HL-60/S4 treated with retinoic acid at 250 ng/mL for 4 days and 3 days (cell line): ENCODE measurements around the gene TBCK.

Source experiments
- in situ Hi-C: fragments of 300-500 bp; cut with MboI; formaldehyde crosslinking; loops from 2 replicates; pipeline ENCODE4 v1.7.0; 2022; ENCODE audit warnings: low sequenced_read_pairs

TBCK gene

DNA sequence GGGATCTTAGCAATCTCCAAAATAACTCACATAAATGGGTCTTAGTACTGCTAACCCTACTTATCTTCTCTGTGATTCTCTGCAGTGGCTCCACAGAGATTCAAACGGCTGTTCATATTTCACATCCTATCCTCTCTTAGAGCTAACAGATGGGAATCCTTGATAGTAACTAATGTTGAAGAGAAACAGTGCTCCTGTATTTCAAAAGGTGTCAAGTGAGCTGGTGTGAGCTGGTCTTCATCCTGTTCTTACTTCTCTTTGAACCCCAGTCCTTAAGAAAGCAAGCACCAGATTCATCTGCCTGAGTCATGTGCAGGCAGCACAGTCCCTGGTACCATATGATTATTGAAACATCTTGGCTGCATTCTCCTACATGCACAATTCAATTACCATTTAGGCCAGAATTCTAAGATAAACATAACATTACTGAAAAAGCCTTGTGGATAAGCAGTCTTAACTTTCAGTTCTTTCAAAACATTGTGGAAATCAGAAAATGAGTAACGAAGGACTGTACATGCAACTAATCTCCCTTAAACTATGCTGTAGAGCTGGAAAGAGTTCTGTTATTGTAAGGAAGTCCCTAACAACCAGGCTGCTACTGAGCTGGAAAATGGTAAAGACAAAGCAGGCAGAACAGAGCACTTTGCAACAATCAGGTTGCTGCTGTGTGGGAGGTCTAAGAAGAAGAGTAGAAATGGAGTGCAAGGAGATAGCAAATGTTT is 267.6 kb downstream of the TBCK start:
- in situ Hi-C loops, result no loop called here

DNA sequence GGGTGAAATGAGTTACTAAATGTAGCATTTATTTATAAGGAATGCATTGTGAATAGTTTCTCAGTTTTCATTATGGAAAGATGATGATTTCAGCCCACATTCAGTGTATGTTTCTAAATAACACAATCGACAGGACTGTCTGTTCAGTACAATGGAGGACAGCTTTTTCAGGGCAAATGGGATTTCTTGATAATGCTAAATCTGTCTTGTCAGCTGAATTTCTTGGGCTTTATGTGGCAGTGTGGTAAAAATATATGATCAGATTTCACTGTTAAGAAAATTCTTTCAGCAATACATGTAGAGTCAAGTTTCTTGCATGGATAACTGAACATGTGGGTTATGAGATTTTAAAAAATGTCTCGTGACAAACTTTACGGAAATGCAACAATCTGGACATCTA is 269.9 kb downstream of the TBCK start:
- in situ Hi-C loops, result no loop called here

DNA sequence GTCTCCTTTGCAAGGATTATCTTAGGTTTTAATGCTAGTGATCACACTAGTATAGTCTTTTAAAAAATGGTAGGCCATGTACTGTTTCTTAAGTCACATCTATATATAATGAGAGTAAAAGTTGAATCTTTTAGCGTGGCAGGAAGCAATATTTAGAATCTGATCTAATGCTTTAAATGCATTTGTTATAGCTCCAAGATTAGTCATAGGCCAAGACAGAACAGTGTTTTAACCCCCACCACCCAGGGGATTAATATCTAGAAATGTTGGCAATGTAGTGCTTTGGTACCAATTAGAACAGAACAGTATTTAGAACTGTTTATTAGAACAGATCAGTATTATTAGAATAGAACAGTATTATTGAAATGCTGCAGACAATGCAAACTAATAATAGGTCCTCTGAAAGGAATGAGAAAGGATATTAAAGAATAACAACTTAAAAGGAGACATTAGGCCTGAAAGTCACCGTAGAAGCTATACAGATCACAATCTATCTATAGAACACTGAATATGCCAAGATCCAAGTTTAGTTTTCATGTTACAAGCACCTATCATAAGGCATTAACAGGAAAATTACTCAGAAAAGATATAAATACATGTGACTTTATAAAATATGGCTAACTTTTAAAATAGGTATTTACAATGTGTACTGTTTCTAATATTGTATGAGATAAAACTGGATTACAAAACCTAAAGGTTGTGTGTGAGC is 274.6 kb downstream of the TBCK start:
- in situ Hi-C loops, result no loop called here

DNA sequence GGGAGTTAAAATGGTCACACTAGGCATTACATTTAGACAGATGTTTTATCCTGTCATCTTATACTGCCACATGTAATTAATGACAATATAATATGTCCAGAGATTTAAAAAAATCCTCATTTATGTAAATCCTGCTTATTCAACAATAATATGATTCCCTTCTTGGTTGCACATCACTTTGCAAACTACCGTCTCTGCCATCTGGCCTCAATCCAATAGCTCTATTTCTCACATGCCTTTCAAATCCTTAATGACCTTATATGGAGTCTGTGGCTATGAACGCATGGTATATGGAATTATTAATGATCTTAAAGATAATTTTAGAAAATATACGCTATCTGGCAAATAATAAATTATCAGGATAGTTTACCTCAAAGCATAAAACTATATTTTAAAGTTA is 276.2 kb downstream of the TBCK start:
- in situ Hi-C loops, result no loop called here

DNA sequence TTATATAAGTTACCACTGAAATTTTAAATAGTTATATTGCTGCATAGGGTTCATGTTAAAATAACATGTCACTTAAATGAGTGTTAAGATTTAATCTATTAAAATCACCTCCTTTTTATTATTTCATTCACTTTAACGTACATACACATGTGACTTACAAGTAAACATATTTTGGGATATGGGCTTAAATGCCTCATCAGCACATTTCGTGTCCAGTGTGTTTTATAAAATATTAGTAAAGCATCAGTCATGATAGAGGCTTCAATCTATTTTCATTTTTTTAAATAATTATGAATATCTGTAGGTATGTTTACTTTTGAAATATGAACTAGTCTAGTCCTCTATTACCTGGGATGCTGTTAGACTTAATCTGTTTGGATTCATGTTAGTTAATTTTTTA is 277.1 kb downstream of the TBCK start:
- in situ Hi-C loops, result no loop called here

DNA sequence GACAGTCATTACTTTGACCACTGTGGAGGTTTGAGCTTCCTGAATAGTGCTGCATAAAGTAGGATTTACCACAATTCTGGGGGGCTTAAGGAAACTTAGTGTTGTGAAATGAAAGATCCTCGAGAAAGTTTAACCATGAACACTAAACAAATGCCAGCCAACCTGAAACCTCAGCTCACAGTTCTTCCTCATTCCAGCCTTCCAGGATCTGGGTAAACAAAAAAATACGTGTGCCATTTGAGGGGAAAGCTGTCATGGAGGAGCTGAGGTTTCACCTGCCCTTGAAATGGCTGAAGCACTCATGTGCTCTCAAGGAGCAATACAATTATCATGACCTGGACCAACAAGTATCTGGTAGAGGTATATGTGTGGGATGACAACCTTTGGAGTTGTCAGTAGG is 278.0 kb downstream of the TBCK start:
- in situ Hi-C loops, result no loop called here

DNA sequence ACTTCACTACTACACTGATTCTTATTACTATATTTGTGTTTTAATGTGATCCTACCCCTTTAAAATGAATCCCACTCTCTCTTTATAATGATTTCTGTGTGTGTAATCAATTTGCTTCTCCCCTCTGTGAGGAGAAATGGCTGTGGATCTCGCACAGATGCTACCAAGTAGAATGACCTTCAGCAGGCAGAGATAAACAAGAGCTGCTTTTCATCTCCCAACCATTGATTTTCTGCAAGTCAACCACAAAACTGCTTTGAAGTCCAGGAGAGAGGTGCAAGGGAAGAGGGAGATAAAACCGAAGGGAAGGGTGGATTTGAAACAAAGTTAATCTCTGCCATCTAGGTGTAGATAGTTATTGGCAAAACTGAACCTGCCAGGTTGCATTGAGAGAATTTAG is 279.2 kb downstream of the TBCK start:
- in situ Hi-C loops, result no loop called here

DNA sequence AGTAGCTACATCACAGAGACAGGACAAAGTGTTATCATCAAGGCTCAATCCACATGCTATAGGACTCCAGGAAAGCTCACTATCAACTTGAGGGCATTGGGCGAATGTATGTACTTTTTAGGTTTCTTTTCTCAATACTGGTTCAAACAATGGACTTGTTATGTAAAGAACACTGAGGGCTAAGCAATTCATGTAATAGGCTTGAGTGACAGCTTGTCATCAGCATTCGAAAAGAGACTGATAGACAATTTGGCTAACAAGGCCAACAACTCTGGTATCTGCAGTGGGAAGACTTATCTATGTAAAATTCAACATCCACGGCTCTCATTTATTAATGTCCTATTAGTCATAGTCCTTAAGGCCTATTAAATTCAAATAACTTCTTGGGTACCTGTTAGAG is 279.7 kb downstream of the TBCK start:
- in situ Hi-C loops, result no loop called here

DNA sequence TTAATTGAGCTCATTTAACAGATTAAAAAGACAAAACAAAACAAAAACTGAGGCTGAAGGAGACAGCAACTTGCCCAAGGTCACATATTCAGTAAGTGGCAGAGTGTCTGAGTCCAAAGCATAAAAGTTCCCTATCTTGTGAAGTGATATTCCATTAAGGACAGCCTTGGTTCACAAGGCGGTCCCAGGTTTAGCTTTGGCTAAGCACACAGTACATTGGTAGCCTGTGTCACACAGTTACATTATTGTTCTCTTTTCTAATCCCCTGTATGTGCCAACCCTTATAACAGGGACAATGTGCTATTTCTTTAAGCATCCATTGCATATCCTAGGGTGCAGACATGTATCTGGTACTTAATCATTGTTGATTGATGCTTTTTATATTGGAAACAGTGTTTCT is 280.8 kb downstream of the TBCK start:
- in situ Hi-C loops, result no loop called here

DNA sequence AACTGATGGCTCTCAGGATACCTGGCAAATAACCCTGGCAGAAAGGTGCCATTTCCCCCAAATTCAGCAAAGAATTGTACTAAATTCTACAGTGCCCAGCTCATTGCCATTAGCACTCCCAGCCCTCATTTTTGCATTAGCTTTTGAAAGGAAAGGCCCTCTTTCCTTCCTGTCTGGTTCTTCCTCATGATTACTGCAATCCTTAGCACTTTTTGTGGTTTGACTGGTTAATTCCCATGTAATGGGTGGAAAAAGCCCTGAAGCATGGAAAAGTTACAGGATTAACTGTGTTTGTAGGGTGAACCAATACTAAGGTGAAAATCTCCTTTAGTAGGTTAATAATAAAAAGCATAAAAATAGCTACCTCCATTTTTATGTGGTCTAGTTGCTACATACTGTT is 281.3 kb downstream of the TBCK start:
- in situ Hi-C loops, result no loop called here

DNA sequence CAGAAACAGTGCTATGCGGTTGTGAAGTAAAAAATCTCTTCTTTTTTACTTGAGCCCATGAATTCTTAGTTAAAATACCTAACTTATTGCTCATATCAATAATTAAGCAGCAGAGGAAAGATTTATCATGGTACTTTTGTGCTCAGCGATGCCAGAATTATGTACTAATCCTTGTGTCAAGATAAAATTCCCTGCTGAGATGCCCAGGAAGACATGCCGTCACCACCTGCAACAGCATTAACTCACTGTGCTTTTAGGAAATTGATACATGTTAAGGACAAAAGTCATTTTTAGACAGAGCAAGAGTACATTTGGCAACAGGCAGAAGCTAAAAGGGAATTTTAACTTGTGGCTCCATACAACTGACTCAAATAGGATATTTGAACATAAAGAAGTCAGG is 281.8 kb downstream of the TBCK start:
- in situ Hi-C loops, result no loop called here

DNA sequence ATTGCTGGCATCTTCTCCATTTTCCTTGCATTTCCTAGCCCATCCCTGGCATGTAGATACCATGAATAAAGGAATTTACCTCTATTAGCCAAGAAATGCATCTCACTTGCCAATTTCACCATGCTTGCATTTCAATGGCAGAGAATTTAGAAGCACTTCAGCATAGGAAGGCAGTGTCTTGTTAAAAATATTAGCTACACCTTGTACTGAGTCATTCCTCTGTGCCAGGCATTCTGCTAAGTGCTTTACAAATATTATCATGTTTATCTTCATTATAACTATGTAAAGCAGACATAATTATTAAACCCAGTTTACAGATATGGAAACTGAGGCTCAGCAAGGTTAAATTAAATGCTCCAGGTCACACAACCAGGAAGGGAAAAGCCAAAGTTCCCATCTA is 282.5 kb downstream of the TBCK start:
- in situ Hi-C loops, result no loop called here

DNA sequence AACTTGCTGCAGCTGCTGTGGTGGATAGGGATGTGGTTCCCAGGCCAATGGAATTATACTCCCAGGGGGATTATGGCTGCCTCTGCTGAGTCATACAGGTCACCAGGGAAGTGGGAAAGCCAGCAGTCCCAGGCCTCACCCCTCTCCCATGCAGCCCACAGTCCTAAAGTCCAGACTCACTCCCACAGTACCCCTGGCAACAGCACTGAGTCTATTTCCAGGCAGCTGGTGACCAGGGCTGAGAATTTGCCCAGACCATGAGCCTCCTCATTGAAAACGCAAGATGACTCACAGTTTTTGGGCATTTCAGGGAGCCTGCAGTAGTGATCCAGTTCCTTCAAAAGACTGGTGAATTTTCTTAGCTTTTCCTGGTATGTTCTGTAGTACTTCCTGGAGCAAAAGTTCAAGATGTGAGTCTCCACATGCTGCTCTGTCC is 283.1 kb downstream of the TBCK start:
- in situ Hi-C loops, result no loop called here

DNA sequence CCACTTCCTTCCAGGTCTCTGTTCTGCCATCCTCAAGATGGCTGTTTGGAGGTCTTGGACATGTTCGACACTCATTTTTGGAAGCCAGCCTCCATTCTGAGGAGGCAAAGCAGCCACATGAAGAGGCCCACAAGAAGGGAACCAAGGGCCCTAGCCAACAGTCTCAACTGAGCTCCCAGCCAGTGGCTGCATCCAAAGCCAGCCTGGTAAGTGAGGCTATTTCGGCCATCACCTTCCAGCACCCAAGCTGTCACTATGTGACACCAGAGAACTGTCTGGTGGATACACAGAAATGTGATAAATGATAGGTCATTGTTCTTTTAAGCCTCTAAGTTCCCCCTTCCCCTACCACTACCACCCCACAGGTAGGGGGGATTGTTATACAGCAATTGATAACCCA is 293.6 kb downstream of the TBCK start:
- in situ Hi-C loops, result no loop called here

DNA sequence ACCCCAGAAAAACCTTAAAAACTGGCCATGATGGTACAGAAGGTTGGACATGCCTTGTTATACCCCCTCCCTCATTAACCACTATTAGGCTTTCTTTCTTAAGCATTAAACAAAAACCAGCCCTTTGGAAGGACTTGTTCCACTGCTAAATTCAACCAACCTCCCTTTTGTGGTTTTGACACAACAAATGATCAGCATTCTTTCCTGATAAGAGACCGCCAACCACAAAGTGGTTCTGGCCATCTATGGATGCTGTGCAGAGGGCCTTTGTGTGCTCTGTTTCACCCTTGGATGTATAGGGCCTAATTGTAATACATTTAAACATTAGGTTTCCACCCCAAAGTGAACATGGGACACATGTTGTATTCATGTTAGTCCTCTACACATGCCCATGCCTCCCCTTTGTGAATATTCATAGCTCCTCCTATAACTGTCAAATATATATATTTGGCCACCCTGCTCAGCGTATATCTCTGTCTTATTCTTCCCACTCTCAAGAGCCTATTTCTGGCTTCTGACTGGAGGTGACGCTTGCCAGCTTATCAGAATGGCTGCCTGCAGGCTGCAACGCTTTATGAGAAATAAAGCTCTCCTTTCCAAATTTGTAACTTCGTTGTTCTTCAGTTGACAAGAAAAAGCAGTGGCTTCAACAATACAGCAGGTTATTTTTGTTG is 294.1 kb downstream of the TBCK start:
- in situ Hi-C loops, result no loop called here

DNA sequence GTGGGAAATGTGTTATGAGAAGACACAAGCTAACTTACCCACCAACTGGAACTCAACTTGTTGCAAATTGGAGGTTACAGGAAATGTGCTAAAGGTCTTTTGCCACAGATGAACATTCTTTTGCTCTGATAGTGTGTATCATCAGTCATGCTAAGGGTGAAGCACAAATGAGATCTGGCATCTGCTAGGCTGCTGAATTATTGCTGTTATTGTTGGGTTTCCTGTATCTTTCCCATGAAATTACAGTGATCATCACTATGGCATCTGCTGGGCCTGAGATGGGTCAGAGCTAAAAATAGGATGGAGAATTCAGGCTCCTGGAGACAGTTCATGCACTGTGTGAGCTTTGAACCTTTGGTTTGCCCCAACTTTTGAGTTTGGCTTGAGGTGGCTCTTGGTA is 296.2 kb downstream of the TBCK start:
- in situ Hi-C loops, result no loop called here

DNA sequence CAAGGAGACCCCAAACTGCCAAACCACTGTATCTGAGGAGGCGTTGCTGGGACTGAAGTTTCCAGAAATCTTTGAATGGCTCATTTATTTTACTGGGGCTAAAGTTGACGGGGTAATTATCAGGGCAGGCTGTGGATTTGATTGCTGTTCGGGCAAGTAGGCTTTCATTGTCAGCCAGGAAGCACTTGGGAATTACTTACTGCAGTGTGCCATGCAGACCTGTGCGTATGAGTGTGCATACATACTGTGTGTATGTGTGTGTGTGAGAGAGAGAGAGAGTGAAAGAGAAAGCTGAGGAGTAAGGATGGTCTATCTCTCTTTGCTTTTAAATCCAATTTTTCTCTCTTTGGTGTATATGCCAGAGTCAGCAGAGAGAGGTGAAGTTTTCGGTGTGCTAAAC is 298.0 kb downstream of the TBCK start:
- in situ Hi-C loops, result no loop called here

DNA sequence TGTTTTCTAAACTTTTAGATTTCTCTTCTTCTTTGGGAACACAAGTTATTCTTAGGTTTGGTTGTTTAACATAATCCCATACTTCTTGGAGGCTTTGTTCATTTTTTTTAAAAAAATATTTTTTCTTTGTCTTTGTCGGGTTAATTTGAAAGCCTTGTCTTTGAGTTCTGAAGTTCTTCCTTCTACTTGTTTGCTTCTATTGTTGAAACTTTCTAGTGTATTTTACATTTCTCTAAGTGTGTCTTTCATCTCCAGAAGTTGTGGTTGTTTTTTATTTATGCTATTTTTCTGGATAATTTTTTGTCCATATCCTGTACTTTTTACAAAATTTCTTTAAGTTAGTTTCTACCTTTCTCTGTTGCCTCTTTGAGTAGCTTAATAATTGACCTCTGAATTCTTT is 304.6 kb downstream of the TBCK start:
- in situ Hi-C loops, result no loop called here

DNA sequence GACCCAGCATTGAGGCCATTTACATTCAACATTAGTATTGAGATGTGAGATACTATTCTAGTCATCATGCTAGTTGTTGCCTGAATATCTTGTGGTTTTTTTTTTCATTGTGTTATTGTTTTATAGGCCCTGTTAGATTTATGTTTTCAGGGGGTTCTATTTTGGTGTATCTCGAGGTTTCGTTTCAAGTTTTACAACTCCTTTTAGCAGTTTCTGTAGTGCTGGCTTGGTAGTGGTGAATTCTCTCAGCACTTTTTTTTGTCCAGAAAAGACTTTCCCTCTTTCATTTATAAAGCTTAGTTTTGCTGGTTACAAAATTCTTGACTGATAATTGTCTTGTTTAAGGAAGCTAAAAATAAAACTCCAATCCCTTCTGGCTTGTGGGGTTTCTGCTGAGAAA is 305.2 kb downstream of the TBCK start:
- in situ Hi-C loops, result no loop called here

DNA sequence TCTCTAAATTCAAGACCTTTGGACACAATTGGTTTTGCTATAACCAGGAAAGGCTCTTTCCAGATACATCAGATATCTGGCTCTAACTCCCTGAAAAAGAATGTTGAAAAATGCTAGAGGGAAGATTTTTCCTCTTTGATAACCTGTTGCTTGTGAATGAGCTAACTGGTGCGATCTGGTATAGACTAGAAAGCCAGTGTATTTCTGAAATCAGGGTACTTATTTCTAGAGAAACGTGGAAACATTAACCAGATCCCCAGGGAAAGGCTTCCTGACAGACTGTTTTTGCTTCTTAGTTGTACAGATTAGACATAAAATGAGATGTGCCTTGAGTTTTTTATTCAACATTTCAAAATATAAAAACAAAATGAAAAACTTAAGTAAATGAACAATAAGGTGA is 313.0 kb downstream of the TBCK start:
- in situ Hi-C loops, result no loop called here

DNA sequence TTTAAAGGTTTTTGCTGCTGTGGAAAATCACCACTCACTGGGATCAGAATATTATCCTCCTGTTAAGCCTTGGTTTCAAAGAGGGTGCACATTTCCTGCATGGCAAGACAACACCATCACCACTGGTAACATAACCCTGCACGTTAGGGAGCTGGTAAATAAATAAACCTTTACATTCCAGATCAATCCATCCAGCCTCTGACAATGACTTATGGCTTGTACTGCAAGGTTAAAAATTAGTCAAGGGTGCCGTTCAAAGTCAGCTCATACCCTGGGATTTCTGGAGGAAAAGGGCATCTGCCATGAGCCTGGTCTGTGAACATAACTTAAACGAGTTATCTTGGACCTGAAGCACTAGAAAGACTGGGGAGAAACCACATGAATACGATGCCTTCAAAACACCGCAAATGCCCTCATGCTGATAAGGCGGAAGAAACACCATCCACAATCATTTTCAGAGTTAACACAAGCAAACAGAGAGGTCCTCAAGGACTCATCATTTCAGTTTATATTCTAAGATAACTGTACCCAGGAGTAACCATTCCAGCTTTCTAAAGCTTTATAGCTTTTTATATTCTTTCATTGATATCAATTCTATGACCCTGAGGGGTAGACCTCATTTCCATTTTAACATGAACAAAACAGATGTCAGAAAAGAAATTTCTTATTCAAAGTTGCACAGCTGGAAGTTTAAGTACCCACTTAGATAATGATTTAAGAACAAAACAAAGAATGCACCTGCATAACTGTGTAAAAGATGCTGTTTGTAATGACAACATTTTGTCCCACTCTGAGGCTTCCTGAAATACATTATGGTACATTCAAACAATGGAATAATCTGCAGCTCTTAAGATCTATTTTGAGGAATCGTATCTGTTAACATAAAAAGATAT is 317.6 kb downstream of the TBCK start:
- in situ Hi-C loops, result no loop called here
